Middle frontal gyrus (tissue), 1 donor: ENCODE data around the gene EIF2A.
"Not testable (repeated sequence)": the region's sequence is repeated elsewhere in the genome, so short reads cannot be mapped to it uniquely, and the experiment has no call there.

ENCODE experiments used
- DNase-seq: peaks from one replicate; pipeline ENCODE4 v3.0.0-alpha.2; 2015; ENCODE audit warnings: low spot score; ENCODE audit errors: extremely low spot score

EIF2A gene

DNA sequence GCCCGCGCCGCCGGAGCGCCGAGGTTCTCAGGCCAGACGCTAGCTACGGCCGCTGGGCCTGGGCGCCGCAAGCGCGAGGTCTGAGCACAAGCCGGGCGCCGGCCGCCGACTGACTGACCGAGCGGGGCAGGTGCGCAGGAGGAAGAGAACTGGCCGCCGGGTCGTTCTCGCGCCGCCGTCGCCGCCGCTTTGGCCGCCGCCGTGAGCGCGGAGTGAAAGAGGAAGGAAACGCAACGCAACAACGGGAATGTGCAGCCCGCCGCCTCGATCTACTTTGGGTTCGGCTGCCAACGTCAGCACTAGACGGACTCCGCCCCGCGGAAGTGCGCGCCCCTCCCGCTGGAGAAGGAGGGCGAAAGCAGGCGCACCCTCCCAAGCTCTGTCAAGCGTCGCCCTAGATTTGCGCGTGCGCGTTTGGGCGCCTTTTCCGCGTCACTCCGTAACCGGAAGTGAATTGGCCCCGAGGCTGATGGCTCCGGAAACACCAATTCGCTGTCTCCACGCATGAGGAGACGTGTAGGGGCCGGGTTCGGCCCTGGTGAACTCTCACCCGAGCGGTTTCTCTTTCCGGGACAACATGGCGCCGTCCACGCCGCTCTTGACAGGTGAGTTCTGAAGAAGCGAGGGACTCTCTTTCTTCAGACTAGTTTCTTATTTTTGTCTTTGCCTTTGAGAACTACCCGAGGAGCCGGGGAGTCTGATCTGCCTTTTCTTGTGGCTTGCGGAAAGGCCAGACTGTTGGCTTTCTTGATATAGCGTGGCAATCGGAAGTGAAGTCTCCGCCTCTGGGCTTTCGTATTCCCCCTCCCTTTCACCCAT is at the start of gene EIF2A, which contains the start of gene SERP1:
Gene EIF2A, plus strand, starts transcription at position 562 of the 819 bp plus-strand sequence. Its CDS starts 16 bp downstream, at position 578.
Gene SERP1, minus strand, starts transcription at position 271 of the 819 bp plus-strand sequence. CDS start 361 bp downstream, outside the sequence.
- peak; percentile 100 for DNase-seq

DNA sequence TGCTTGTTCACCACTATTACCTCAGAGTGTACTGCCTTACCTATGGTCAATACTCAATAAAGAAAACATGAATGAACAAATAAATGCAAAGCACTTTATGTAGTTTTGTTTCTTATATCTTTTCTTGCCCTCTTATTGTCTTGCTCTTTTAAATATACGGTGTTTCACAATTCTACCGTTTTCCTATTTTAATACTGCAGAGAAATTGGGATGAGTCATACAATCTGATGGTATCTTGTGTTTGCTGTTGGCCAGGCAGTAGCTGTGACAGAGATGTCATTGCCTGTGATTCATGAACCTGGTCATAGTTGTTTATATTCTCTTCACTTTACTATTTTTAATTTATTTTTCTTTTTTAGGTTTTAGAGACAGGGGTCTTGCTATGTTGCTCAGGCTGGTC is 48.6 kb upstream of the EIF2A start:
- DNase-seq, result no peak

DNA sequence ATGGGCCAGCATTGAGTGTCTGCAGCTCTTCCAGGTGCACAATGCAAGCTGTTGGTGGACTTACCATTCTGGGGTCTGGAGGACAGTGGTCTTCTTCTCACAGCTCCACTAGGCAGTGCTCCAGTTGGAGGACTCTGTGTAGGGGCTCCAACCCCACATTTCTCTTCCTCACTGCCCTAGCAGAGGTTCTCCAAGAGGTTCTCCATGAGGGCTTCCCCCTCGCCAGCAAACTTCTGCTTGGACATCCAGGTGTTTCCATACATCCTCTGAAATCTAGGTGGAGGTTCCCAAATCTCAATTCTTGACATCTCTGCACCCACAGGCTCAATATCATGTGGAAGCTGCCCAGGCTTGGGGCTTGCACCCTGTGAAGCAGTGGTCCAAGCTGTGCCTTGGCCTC is 45.6 kb upstream of the EIF2A start:
- not testable (repeated sequence) for DNase-seq

DNA sequence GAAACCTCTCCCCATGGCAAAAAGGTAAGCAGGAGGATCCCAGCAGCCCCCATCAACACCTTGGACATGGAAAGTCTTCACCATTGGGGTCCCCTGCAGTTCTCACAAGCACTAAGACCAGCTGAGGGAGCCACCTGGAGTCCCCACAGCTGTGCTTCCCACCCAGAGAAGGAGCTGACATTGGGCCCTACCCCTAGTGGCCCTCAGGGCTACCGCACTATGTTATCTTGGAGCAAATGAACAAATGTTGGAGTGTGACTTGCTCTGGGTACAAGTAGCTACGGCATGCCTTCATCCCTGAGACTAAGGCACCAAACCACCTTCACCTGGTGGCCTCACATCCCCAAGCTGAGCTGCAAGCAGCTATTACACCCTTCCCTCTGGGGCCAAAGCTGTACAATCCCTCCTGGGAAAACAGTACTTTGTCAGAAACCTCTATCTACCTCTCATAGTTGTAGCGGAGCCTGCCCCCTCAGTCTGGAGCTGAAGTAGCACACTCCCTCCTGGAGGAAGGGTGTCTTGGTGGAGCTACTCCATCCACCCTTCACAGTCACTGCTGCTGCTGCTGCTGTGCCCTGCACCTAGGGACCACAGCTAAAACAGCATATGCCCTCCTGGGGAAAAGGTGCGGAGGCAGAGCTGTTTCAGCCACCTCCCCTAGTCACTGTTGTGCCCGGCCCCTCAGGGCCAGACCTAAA is 43.0 kb upstream of the EIF2A start:
- DNase-seq, result no peak

DNA sequence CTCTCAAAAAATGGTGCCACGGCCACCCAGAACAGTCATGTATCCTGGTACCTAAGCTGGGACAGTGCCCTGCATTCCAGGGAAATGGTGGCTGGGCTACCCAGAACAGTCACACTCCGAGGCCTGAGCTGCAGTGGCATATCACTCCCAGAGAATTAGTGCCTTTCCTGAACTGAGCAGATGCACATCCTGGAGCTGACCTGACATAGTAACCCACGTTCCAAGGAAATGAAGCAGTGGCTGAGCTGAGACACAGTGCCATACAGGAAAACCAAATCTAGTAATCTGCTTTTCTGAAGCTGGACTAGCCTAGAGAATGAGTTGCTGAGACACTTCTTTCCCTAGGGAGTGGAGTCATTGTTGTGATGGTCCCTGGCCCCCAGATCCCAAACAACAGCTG is 42.1 kb upstream of the EIF2A start:
- no peak for DNase-seq

DNA sequence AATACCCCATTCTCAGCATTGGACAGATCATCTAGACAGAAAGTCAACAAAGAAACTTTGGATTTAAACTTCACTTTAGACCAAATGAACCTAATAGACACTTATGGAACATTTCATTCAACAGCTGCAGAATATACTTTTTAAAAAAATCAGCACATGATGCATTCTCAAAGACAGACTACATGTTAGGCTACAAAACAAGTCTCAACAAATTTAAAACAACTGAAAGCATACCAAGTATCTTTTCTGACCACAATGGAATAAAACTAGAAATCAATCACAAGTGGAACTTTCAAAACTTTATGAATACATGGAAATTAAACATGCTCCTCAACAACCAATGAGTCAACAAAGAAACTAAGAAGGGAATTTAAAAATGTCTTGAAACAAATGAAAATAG is 38.2 kb upstream of the EIF2A start:
- no peak for DNase-seq

DNA sequence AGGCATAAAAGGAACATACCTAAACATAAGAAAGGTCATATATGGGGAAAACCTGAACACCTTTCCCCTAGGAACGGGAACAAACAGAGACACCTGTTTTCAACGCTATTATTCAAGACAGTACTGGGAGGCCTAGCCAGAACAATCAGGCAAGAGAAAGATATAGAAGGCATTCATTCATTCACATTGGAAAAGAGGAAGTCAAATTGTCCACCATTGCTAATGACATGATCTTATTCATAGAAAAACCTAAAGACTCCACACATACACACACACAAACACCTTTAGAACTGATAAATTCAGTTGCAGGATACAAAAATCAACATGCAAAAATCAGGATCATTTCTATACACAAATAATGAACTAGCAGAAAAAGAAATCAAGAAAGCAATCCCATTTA is 36.8 kb upstream of the EIF2A start:
- no peak for DNase-seq

DNA sequence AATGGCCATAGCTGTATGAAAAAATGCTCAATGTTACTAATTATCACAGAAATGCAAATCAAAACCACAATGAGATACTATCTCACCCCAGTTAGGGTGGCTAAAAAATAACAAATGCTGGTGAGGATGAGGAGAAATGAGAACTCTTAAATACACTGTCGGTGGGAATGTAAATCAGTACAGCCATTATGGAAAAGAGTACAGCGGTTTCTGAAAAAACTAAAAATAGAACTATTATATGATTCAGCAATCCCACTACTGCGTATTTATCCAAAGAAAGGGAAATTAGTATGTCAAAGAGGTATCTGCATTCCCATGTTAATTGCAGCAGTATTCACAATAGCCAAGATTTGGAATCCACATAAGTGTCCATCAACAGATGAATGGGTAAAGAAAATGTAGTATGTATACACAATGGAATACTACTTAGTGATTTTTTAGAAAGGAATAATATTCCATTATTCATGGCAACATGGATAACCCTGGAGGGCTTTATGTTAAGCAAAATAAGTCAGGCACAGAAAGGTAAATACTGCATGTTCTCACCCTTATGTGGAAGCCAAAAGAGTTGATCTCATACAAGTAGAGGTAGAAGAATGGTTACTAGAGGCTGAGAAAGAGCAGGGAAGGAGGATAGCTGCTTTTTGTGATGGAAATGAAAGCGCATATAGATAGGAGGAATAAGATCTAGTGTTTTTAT is 35.3 kb upstream of the EIF2A start:
- DNase-seq, result no peak

DNA sequence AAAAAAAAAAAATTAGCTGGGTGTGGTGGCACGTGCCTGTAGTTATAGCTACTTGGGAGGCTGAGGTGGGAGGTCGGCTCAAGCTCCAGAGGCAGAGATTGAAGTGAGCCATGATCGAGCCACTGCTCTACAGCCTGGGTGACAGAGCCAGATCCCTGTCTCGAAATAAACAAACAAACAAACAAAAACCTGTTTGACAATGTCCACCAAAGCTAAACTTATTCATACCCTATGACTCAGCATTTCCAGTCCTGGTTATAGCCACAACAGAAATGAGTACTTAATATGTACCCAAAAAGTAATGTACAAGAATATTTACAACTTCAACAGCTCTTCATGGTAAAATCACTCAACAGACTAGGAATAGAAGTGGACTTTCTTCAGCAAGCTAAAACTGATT is 31.4 kb upstream of the EIF2A start:
- no peak for DNase-seq

DNA sequence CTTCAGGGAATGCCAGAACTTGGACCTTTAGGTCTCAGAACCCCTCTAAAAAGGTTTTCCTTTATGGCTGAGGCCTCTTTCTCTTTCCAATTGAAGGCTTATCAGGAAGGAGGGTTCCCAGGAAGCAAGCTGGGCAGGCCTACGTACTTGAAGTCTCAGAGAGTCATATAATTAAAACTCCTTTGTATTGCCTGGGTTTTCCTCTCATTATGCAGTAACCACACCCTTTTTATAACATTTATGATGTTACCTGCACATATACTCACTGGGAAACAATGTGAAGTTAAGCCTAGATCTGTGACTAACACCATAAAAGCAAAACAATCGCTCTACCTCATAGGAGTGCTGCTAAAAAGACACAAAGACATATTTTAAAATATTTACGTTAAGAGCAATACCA is 27.6 kb upstream of the EIF2A start:
- no peak for DNase-seq

DNA sequence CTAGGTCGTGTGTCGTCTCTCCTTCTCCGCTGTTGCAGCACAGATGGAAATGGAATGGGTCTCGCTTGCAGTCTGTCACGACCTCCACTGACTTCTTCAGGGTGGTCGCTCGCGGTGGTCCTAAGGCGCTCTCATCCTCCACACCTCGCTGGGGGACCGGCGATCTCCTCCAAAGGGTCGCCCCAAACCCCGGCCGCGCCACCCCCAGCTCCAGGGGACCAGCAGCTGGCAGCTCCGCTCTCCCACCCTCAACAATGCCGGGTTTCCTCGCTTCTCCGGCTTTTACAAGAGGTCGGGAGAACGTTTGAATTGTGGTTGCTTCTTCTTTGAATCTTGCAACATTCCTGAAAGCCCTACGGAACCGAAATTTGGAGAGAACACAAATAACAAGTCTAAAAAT is 26.2 kb upstream of the EIF2A start:
- DNase-seq, result no peak

DNA sequence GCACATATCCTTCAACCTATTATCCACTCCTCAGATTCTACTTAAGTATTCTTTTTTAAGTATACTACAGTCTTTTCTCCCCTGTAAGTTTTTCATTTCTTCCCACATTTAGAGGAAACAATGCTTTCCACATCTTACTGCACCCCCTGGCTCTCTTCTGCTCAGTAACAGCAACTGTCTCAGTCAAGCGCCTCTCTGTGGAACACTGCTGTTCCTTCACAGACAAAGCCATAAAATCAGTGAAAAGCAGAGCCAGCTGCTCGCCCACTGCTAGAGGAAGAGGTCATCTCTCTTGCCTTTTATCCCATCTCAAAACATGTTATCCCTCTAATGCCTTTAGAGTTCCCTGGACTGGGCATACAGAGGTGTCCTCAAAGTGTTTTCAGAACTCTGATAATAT is 25.1 kb upstream of the EIF2A start:
- DNase-seq, result no peak

DNA sequence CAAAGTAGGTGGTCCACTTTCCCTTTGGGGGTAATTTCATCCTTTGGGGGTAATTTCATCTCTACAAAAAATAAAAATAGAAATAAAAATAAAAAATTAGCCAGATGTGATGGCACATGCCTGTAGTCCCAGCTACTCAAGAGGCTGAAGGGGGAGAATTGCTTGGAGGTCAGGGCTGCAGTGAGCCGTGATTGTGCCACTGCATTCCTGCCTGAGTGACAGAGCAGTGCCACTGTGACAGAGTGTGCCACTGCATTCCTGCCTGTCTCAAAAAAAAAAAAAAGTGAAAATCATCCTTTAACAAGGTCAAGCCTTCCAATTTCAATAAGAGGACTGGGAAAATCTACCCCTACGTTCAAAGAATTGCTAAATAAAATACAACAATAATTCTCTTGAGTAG is 23.0 kb upstream of the EIF2A start:
- no peak for DNase-seq

DNA sequence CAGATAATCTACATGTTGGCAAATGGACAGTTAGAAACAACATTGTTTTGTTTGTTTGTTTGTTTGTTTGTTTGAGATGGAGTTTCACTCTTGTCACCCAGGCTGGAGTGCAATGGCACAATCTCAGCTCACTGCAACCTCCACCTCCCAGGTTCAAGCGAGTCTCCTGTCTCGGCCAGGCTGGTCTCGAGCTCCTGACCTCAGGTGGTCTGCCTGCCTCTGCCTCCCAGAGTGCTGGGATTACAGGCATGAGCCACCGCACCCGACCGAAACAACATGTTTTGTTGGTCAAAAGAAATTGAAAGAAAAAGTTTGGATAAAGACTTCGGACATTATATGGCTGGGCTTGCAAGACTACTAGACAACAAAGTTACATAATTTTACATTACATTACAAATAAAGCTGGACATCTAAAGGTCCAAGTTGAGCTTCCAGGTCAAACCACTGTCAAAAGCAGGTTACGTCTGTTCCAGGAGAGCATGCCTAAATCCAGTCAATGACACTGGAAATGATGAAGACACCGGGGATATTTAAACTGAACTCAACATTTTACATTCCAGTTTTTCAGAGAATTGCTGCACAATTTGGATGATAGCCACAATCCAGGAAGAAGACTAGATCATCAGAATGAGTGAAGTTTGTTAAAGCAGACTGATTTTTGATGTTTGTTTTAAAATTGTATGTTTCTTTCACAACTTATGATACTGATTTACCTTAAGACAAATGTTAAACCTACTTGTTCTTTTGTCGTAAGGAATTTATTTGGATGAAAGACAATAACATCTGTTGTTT is 18.9 kb upstream of the EIF2A start:
- DNase-seq, result no peak

DNA sequence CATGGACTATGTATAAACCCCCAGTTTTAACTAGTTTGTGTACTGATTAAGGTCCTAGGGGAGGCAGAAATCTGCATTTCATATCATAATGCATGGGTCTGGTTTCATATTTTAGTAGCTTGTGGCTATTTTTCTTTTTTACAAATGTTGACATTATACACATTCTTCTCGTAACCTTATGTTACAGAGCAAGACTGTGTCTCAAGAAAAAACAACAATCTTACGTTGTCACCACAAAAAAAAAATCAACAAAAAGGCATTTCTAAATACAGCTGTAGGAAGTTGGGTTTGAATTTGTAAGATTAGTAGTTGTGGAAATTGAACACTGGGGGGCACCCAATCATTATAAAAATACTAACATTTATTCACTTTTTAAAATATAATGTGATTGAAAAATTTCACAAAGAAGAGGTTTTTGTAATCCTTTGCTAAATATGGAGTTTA is 18.2 kb upstream of the EIF2A start:
- DNase-seq, result no peak

DNA sequence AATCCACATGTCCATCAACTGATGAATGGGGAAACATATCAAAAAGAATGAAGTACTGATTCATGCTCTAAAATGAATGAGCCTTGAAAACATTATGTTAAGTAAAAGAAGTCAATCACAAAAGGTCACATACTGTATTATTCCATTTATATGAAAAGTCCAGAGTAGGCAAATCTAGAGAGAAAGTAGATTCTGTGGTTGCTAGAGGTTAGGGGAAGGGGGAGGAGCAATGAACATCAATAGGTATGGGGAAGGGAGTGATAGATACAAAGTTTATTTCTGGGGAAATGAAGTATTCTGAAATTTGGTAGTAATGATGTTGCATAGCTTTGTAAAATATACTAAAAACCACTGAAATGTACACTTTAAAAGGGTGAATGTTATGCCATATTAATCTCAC is 14.8 kb upstream of the EIF2A start:
- DNase-seq, result no peak

DNA sequence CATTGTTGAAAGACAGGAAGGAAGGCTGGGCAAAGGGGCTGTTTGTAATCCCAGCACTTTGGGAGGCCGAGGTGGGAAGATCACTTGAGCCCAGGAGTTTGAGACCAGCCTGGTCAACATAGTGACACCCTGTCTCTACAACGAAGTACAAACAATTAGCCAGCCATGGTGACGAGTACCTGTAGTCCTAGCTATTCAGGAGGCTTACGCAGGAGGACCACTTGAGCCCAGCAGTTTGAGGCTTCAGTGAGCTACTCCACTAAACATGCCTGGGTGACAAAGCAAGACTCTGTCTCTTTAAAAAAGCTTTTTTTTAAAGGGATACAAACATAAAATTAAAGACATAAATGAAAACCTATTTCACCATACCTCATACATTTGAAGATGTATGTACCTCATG is 11.4 kb upstream of the EIF2A start:
- DNase-seq, result no peak

DNA sequence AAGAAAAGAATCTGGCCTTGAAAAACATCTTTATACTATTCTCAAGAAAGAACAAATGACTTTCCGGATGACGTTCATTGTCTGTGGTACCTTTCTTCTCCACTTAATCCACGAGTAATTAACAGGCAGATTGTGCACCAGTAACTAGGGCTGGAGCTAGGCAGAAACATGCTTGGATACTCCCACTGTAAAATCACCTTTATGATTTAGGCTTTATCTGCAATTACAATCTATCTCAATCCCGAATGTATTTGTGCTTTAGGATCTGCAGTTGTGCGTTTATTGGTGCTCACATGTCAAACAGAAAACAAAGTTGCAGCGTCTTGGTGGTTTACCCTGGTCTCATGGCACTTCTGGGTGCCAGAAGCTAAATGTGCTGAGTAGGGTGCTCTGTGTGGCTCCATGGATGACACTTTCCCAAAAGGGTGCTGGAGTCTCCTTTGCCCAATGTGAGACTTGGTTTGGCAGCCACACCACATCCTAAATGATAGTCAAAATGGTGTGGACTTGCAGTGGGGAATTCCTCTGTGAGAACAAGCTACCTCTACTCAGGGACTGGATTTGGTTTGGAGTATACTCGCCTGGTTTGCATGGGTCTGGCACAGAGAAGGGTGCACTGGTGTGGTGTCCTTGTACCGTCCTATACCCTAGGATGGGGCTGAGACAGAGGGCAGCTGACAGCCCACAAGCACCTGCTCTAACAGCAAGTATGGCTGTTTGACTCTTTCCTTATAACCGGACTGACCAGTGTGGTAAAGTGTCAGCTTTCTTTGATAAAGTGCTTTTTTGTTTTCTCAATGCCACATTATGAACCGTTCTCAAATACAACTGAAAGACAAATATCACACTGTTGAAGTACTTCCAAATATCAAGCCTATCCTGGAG is 8.0 kb upstream of the EIF2A start:
- DNase-seq, result no peak

DNA sequence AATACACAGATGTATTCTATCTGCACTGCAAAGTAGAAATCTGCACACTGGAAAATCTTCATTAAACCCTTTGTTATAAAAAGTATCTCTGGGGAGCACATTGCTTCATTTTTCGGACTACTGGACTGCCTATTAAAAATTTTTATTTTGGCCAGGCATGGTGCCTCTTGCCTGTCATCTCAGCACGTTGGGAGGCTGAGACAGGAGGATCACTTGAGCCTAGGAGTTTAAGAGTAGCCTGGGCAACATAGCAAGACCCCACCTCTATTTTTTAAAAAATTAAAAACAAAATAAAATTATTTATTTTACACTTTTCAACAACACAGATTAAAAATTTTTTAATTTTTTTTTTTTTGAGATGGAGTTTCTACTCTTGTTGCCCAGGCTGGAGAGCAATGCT is 6.3 kb upstream of the EIF2A start:
- DNase-seq, result no peak

DNA sequence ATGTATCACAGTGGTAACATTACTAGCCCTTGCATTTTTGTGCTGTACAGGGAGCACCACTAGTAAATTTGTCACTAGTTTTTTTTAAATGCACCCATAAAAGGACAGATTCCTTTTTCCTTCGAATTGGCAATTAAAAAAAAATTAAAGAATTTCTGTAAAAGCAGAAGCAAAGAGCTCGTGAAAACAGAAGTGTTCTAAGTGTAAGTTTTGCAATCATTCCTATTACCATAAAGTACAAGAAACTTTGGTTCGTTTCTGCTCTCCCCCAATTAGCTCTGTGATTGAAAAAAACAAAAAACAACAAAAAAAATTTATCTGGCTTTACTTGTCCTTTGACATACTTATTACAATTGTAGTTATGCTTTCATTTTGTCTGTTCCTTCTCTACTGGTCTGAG is 5.6 kb upstream of the EIF2A start:
- DNase-seq, result no peak
